Kidney tubule cell (primary cell): ENCODE measurements around the gene CNPPD1.
A peak's percentile ranks its signal among the peaks of the same experiment; 100 is the strongest.
"Not testable (repeated sequence)": the region's sequence is repeated elsewhere in the genome, so short reads cannot be mapped to it uniquely, and the experiment has no call there.

Experiments used
- DNase-seq: peaks from one replicate; pipeline ENCODE4 v3.0.0-alpha.2; 2018; ENCODE audit warnings: low spot score

The CNPPD1 gene

GRCh38 chr2:219207884-219208740 lies 31.4 kb upstream of the CNPPD1 start:
- peak; percentile 67 for DNase-seq

- no peak for DNase-seq
Measured at GRCh38 chr2:219207134-219207883, 30.6 kb upstream of the CNPPD1 start.

DNA sequence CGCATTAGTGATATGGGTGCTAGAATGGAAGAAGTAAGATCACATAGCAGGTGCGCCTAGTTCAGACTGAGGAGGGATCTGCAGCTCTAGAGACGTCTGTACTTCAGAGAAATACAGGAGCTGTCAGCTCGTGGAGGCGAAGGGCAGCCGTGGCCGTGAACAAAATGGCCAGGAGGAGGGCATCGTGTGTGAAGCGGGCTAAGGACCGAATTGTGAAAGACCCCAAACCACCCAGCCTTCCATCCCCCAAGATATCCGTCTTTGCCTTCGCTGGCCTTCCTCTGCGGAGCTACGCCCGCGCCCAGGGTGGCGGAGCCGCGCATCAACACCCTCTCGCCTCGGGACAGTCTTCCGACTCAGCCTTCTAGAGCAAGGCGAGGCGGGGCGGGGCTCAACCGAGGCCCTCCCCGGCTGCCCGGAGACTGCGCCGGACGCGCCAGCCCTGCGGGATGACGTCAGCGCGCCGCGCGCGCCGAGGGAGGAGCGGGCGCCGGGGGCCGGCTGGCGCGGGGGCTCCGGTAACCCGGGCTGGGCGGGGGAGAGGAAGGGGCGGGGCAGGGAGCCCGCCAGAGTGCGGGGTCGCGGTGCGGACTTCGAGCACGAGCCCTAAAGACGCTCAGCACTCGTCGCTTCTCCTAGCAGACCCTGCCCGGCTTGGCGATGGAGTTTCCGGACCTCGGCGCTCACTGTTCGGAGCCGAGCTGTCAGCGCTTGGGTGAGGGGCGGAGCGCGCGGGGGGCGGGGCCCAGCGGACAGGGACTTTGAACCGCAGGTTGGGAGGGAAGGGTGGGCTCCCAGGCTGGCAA lies 29.8 kb upstream of the CNPPD1 start, which contains the start of gene ZFAND2B:
ZFAND2B (plus strand) TSS at position 455 of the 806 bp plus-strand sequence; CDS start at position 661, 206 bp downstream.
- DNase-seq: peak; percentile 95

- no peak for DNase-seq
Measured at GRCh38 chr2:219205981-219206327, 29.2 kb upstream of the CNPPD1 start.

GRCh38 chr2:219205165-219205538 lies 28.4 kb upstream of the CNPPD1 start:
- no peak for DNase-seq

GRCh38 chr2:219204425-219205164 lies 27.9 kb upstream of the CNPPD1 start:
- no peak for DNase-seq

GRCh38 chr2:219201331-219201730 lies 24.6 kb upstream of the CNPPD1 start:
- not testable (repeated sequence) for DNase-seq

- DNase-seq: not testable (repeated sequence)
Measured at GRCh38 chr2:219200502-219201326, 24.0 kb upstream of the CNPPD1 start.

- no peak for DNase-seq
Measured at GRCh38 chr2:219199470-219200211, 22.9 kb upstream of the CNPPD1 start.

DNA sequence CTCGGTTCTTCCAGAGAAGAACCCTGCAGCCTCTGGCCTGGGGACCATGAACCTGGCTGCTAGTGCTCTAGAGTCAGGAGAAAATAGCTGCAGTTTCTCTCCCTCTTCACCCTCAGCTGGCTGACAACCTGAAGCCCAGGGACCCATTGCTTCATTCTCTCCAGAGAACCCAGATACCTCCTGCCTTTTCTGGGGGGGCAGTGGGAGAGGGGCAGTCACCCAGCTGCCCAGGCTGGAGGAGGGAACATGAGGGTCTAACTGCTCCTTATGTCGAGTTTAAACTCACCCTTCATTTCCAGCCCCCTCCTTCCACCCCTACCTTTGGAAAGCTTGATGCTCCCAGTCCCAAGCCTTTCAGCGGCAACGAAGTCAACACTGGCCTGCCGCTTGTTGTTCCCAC lies 22.2 kb upstream of the CNPPD1 start:
- DNase-seq: no peak

- no peak for DNase-seq
Measured at GRCh38 chr2:219197388-219197787, 20.7 kb upstream of the CNPPD1 start.

GRCh38 chr2:219186754-219187456 lies 10.2 kb upstream of the CNPPD1 start:
- DNase-seq: no peak

DNA sequence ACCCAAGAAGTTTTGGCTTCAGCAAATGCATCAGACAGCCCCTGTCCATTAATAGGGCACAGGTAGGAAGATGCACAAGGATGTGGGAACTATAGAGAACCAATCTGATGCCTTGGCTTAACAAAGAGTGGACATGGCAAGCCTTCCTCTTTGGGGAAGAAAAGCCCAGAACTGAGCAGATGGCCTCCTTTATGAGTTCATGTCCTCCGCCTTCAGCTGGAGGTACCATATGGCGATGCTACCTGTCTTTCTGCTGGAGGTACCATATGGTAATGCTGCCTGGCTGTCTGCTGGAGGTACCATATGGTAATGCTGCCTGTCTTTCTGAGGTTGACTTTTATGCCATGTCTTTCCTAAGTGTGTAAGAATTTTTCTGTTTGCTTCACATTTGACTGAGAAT lies 7.4 kb upstream of the CNPPD1 start:
- DNase-seq: no peak

DNA sequence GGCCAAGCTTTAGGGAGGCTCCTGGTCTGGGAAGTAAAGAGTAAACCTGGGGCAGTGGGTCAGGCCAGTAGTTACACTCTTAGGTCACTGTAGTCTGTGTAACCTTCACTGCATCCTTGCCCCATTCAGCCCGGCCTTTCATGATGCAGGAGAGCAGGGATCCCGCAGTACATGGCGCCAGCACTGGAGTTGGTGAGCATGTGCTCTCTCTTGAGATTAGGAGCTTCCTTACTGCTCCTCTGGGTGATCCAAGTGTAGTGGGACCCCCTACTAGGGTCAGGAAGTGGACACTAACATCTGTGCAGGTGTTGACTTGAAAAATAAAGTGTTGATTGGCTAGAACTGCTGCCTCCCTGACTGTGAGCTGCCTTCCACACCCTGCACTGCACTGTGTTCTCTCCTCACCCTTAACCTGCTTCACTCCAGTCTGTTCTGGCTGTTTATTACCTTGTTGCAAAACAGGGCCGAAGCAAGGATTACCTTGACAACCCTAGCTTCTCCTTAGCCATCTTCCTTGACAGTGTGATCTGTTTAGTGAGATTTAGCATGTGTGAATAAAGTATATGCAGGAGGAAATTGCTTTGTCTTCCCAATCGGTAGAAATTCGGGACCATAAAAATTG lies 6.5 kb upstream of the CNPPD1 start:
- DNase-seq: no peak

GRCh38 chr2:219182331-219183150 lies 5.8 kb upstream of the CNPPD1 start:
- DNase-seq: no peak

DNA sequence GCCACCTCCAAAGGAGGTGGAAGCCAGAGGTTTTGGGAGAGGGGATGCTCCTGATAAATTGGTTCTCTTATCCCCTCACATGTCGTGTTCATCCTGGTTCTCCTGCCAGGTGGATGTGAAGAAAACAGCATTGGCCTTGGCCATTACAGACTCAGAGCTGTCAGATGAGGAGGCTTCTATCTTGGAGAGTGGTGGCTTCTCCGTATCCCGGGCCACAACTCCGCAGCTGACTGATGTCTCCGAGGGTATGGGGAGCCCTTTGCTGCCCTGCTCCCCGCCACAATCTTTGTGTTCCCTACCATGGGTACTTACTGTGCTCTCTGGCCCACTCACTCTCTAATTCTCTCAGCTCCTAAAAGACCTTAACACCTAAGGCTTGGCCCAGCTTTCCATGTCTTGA lies 4.8 kb upstream of the CNPPD1 start:
- DNase-seq: no peak

GRCh38 chr2:219180961-219181360 lies 4.2 kb upstream of the CNPPD1 start:
- DNase-seq: no peak
